CD1c-positive myeloid dendritic cell (primary cell): ENCODE measurements around the gene TPTE.
"Not testable (repeated sequence)": the region's sequence is repeated elsewhere in the genome, so short reads cannot be mapped to it uniquely, and the experiment has no call there.

Experiments used
- DNase-seq: peaks from one replicate; pipeline ENCODE4 v3.0.0-alpha.2; 2016; ENCODE audit errors: extremely low spot score

Gene TPTE

GRCh38 chr21:10617133-10617752 is 95.9 kb downstream of the TPTE start:
- DNase-seq = not testable (repeated sequence)

GRCh38 chr21:10627316-10627863 is 106.0 kb downstream of the TPTE start:
- DNase-seq = no peak

- DNase-seq = not testable (repeated sequence)
Observed at GRCh38 chr21:10629239-10629638, 107.9 kb downstream of the TPTE start.

- DNase-seq = not testable (repeated sequence)
Observed at GRCh38 chr21:10630829-10631228, 109.4 kb downstream of the TPTE start.

- not testable (repeated sequence) for DNase-seq
Observed at GRCh38 chr21:10631316-10631715, 109.9 kb downstream of the TPTE start.

- not testable (repeated sequence) for DNase-seq
Observed at GRCh38 chr21:10638144-10638543, 116.8 kb downstream of the TPTE start.

DNA sequence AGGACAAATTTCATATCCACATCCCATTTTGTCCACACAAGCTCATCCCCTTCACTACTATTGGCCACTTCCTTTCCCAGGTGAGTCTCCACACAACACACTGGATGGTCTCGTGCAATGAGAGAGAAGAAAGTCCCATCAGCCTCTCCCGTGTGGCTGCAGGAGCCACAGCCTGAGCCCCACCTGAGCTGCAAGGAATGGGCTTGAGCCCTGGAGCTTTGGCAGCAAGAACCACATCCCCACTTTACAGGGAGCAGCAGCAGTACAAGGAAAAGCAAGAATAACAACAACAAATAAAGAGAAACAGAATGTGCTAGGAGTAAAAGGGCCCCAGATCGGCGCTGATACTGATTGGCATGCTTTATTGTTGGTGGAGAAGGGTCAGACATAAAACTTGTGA is 117.7 kb downstream of the TPTE start:
- DNase-seq = no peak

DNA sequence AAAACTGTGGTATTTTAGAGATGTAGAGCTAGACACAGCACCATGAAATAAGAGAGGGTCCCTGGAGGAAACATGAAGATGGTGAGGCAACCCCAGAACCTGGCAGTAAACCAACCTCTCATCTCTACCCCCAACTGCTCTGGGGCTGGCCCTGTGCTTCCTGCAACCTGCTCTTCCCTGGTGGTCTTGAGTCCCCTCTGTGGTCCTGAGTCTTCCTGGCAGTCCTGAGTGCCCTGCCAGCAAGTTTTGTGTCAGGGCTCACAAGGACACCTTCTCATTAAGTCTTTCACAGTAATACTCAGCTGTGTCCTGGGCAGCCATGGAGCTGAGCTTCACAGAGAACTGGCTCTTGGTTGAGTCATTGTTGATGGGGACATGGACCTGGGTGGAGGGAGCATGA is 118.4 kb downstream of the TPTE start:
- not testable (repeated sequence) for DNase-seq

- no peak for DNase-seq
Observed at GRCh38 chr21:10640446-10640845, 119.1 kb downstream of the TPTE start.

DNA sequence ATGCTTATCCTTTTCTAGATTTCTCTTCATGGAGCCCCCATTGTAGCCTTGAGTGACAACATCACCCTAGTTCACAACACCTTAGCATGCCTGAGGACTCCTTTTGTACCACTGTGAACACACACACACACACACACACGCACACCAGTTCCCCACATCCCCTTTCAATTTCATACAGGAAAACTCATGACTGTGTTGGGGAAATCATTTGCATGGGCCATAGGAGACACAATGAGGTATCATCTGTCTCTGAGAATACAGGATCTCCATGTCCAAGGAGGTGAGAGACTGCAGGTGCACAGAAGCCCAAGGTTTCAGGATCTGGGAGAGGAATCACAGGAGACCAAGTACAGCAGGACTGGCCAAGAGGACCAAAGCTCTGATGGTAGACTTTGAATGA is 119.7 kb downstream of the TPTE start:
- DNase-seq = no peak

- DNase-seq = not testable (repeated sequence)
Observed at GRCh38 chr21:10645667-10646066, 124.3 kb downstream of the TPTE start.

GRCh38 chr21:10649350-10650149 is 128.2 kb downstream of the TPTE start:
- DNase-seq = not testable (repeated sequence)

- DNase-seq = not testable (repeated sequence)
Observed at GRCh38 chr21:10650297-10650696, 128.9 kb downstream of the TPTE start.
